Measurements from ENCODE around the gene ADGRG2.

DNA sequence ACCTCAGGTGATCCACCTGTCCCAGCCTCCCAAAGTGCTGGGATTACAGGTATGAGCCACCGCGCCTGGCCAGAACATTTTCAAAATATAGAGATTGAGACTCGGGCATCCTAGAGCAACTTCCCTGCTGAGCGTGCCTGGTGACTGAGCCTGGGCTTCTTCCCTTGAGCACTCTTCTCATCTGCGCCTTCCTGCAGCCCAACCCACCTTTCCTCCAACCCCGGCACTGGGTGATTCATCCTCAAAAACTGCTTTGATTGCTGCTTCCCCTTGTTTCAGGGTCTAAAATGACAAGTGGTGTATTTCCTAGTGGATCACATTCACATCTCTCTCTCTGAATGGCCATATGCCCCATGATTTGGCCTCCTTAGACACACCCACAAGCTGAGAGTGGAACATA lies 176.1 kb downstream of the ADGRG2 start:
- TF ChIP-seq, protein P1, sequence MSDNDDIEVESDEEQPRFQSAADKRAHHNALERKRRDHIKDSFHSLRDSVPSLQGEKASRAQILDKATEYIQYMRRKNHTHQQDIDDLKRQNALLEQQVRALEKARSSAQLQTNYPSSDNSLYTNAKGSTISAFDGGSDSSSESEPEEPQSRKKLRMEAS (IDR thresholded peaks at IDR 0.05): no peak
- TF ChIP-seq EP300 (IDR thresholded peaks at IDR 0.05; ENCODE audit: borderline replicate concordance): no peak
- no peak for TF ChIP-seq REST (IDR thresholded peaks at IDR 0.05; ENCODE audit: low read depth)
- no peak for TF ChIP-seq EGR1 (IDR thresholded peaks at IDR 0.05)
